Esophagus muscularis mucosa (tissue), 4 donors: ENCODE data around the gene DDX23.

Source experiments
- EP300 ChIP-seq: sonication (generic); formaldehyde crosslinking; IDR thresholded peaks from one replicate; pipeline ENCODE4 v1.6.1; 2017; ENCODE audit warnings: antibody characterized with exemption
- POLR2A ChIP-seq: fragments of 450-650 bp; IDR thresholded peaks from one replicate; pipeline ENCODE4 v1.6.1; 2017; ENCODE audit warnings: antibody characterized with exemption, moderate library complexity, mild to moderate bottlenecking, low read depth
- TF ChIP-seq, protein P1 (sequence below), 3 experiments: fragments of 200-600 bp in 2 of 3; fragments of 450-650 bp in 1 of 3; sonication (generic) in 2 of 3; IDR thresholded peaks; one replicate each; pipeline ENCODE4 v1.5.1; 2017 to 2019; ENCODE audit warnings: antibody characterized with exemption in 3 of 3, mild to moderate bottlenecking in 2 of 3, moderate library complexity in 1 of 3

DNA sequence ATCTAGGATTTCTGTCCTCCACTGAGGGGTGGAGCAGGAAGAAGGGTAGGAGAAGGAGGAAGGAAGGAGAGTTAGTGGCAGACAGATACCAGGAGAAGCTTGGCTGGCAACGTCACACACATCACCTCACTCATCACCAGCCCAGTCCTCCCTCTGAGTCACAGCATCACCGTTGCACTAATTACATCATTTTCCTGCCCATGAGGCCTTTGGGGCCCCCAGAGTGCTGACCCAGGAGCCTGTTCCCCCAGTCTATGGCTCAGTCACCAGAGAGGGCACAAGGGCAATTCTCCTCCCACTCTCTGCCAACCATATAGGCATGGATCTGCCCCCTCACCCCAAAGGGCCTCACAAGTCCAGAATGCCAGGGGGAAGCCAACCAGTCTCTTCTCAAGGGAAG, 9.1 kb upstream of the DDX23 start:
- TF ChIP-seq, protein P1, sequence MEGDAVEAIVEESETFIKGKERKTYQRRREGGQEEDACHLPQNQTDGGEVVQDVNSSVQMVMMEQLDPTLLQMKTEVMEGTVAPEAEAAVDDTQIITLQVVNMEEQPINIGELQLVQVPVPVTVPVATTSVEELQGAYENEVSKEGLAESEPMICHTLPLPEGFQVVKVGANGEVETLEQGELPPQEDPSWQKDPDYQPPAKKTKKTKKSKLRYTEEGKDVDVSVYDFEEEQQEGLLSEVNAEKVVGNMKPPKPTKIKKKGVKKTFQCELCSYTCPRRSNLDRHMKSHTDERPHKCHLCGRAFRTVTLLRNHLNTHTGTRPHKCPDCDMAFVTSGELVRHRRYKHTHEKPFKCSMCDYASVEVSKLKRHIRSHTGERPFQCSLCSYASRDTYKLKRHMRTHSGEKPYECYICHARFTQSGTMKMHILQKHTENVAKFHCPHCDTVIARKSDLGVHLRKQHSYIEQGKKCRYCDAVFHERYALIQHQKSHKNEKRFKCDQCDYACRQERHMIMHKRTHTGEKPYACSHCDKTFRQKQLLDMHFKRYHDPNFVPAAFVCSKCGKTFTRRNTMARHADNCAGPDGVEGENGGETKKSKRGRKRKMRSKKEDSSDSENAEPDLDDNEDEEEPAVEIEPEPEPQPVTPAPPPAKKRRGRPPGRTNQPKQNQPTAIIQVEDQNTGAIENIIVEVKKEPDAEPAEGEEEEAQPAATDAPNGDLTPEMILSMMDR (IDR thresholded peaks at IDR 0.05), result no peak
- TF ChIP-seq EP300 (no peak), POLR2A (no peak)
